SKM-1 (cell line): ENCODE results near the gene HID1.
"Not testable (repeated sequence)": the region's sequence is repeated elsewhere in the genome, so short reads cannot be mapped to it uniquely, and the experiment has no call there.

Experiments used
- DNase-seq: peaks from one replicate; lab custom pipeline; 2025; ENCODE audit not compliant: unreplicated experiment; lab: John Stamatoyannopoulos, UW

The HID1 gene

DNA sequence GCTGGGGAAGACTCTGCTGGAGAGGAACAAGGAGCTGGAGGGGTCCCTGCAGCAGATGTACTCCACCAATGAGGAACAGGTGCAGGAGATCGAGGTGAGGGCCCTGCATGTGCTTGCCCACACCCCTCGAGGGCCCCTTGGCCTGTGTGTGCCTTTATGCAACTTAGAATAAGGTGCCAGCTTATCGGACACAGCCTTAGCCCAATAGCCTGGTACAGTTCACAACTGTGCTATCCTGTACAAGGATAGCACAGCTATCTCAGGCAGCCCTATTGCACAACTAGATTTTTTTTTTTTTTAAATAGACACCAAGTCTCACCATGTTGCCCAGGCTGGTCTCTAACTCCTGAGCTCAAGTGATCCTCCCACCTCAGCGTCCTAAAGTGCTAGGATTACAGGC, 27.0 kb upstream of the HID1 start:
- no peak for DNase-seq

DNA sequence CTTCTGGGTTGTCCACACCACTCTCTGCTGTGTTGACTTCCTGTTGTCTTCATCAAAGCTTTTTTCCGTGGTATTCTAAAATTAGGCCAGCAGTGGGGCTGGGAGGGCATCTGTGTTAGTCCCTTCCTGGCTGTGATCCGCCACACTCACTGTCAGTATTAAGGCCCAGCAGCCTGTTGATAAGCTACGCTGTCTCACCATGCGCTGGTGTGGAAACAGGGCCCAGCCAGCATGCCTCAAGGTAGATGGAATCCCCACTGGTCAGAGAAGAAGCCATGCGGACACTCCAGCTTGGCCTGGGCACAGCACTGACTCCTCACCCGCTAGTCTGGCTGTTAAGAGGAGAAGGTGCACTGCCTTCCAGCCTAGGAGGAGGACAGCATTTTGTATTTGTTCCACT, 26.2 kb upstream of the HID1 start:
- DNase-seq = no peak

DNA sequence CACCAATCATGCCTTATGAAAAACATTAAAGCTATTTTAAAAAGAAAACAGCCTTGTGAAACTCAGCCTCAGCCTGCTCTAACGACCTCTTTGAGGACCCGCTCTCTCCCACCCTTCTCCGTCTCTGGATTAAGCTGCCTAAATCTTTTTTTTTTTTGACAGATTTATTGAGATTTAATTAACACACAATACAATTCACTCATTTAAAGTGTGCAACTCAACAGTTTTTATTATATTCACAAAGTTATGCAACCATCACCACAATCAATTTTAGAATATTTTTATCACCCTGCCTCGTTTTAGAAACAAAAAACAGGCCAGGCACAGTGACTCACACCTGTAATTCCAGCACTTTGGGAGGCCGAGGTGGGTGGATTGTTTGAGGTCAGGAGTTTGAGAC, 23.3 kb upstream of the HID1 start:
- no peak for DNase-seq

DNA sequence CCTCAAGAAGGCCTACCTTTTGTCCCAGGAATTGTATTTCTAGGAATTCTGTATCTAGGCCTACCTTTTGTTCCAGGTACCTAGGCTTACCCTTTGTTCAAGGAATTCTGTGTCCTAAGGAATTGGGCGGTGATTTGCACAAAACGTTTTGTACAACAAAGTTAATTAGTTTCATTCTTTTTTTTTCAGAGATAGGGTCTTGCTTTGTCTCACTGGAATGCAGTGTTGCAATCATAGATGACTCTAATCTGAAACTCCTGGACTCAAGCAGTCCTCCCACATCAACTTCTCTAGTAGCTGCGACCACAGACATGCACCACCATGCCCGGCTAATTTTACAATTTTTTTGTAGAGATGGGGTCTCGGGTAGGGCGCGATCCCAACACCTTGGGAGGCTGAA, 21.9 kb upstream of the HID1 start:
- DNase-seq = no peak

DNA sequence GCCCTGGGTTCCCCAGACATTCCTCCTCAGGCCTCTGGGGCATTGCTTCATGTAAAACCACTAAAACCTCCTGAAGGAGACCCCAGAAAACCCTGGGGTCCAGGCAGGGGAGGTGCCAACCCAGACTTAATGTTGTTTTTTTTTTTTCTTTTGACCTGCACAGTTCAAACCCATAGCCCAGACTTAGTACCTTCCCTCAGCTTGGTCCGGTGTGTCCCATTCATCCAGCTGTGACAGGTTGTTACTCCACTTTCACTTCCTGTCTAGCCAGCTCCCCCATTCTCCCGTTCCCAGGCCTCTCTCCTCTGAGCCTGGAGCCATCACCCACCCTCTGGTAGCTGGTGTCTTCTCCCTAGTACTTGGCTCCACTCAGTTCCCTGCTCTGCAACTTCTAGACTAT, 19.7 kb upstream of the HID1 start:
- DNase-seq = no peak

DNA sequence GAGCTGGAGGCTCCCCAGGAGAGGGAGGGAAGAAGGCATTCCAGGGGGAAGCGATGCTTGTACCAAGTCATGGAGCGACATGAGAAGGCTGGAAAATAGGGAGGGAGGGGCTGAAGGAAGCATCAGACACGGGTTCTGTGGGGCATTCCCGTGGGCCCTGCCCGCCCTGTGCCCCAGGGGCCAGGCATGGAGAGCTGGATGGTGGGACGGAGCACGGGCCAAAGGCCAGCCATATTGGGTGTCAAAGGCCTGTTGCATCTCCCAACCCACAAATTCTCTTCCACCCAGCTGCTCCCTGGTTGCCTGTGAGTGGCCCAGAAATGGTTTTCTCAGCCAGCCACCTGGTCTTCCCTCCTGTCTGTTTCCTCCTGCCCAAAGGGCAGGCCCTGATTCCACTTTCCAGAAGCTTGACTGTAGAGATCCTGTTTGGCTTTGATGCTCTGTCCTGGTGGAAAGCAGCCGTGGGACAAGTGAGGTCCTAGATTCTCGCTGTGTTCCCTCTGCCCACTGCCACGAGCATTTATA, 18.1 kb upstream of the HID1 start:
- DNase-seq = no peak

DNA sequence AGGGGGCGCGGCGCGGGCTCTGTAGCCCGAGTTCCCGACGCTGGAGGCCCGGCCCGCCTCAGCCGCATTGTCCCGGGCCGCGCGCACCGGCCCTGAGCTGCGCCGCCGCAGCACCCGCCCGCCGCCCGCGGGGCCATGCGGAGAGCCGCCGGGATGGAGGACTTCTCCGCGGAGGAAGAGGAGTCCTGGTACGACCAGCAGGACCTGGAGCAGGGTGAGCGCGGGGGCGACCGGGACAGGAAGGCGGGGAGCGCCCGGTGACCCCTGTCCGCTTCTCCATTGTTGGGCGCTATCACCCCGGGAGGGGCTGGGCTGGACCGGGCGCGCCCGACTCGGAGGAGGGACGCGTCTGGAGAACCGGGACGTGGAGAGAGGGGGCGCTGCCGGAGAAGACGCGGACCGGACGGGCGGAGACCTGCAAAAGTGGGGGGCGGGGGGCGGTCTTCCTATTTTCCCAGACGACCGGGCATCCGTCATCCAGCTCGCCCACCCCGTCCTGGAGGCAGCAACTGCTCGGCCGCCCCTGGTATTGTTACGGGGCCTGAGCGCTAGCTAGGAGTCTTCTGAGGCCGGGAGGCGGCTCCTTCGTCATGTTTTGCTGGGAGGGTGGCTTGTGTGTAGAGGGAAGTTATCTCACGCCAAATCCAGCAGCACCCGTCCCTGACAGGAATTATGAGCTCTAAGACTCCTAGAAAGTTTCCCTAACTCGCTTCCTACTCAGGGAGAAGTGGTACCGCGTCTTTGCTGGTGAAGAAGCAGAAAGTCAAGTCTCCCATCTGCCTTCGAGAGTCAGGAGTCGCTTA, 15.6 kb upstream of the HID1 start:
- DNase-seq = no peak

DNA sequence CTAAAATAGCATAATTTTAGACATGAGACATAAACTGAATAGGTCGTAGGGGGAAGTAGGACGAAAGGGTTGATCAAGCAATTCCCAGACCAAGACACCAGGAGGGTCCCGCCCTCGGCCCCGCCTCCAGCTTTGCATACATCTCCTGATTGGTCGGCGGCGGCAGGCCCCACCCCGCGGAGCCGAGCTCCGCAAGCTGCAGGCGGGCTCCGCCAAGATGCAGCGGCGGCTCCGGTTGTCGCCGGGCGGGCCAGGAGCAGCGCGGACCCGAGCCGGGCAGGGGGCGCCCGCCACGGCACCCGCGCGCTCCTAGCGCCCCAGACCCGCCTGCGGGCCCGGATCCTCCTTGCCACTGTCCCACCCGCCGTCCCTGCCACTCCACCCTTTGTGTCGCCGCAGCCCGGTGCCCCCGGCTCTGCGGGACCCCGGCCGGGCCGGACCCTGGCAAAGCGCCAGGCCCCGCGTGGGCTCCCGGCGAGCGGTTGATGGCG, 14.9 kb upstream of the HID1 start, which contains the start of gene CDR2L:
CDR2L (plus strand) TSS at position 215 of the 491 bp plus-strand sequence. CDS start 412 bp downstream, outside the sequence.
- DNase-seq = peak; percentile 84

DNA sequence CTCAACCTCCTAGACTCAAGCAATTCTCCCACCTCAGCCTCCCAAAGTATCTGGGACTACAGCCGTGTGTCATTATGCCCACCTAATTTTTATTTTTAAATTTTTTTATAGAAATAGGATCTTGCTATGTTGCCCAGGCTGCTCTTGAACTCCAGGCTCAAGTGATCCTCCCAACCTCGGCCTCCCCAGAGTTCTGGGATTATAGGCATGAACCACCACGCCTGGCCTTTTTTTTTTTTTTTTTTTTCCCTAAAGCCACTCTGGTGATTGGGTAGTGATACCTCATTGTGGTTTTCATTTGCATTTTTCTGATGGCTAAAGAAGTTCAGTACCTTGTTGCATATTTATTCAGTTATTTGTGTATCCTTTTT, 13.6 kb upstream of the HID1 start:
- no peak for DNase-seq

DNA sequence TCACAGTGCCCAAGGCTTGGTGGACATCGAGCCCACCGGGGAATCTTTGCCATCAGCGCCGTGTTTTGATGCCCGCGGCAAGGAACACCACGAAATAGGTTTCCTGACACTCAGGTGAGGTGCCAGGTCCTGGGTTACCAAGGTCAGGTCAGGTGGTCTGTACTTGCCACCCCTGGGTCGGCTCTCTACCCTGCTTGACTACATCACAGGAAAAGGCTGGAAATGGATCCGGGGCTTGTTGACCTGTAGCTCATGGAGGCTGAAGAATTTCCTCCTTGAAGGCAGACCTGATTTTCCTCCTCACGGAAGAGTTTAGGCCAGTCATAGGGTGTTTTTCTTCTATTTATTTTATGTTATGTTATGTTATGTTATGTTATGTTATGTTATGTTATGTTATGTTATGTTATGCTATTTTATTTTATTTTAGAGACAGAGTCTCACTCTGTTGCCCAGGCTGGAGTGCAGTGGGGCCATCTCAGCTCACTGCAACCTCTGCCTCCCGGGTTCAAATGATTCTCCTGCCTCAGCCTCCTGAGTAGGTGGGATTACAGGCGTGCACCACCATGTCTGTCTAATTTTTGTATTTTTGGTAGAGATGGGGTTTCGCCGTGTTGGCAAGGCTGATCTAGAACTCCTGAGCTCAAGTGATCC, 10.2 kb upstream of the HID1 start:
- DNase-seq = not testable (repeated sequence)

DNA sequence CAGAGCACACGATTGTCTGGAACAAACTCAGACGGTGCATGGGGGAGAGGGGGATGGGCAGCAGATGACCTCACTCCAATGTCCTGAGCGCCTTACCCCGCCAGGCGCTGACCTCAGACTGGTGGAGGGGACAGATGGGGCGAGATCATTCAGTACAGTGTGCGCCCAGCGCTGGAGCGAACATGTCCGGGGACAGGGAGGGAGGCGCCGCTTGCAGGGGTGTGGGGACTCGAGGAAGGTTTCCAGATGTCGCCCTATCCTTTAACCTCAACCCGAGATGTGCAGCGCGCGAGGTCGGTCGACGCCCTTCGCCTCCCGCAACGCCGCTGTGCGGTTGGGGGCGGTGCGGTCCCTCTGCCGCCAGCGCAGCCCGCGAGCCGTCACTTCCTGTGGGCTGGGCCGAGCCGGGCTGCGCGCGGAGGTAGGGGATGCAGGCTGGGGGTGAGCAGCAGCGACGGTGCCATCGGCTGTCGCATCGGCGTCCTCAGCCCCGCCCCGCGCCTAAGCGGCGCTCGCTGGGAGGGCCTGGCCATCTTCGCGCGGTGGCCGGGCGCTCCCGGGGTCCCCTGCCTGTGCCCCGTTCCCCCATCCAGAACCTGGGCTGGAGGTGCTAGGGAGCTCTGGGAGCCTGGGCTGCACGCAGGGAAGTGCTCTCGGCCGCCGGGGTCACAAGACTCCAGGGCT, 9.6 kb upstream of the HID1 start:
- no peak for DNase-seq

DNA sequence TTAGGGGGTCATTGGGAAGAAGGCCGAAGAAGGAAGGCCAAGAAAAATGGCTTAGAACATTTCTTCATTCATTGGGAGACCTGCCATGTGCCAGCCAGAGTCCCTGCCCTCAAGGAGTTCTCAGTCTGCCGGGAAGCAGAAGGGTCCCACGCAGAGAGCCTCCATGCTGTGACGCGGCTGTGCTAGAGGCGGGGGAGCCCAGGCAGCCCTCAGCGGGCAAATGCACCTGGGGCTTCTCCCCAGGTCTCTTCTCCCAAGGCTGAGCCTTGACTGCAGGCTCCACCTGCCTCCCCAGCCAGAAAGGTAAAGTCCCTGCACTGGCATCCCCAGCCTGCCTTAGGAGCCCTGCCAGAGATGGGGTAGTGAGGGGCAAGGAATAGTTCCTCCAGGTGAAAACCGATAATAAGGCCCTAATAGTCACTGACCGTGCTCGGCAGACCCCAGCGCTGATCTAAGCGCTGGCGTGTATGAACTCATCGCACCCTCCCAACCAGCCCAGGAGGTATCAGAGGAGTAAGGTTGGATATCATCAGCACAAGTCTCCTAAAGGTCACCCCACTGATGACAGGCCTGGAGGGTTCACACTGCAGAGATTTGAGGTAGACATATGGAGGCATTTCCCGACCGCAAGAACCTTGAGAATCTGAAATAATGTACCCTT, 8.9 kb upstream of the HID1 start:
- no peak for DNase-seq

DNA sequence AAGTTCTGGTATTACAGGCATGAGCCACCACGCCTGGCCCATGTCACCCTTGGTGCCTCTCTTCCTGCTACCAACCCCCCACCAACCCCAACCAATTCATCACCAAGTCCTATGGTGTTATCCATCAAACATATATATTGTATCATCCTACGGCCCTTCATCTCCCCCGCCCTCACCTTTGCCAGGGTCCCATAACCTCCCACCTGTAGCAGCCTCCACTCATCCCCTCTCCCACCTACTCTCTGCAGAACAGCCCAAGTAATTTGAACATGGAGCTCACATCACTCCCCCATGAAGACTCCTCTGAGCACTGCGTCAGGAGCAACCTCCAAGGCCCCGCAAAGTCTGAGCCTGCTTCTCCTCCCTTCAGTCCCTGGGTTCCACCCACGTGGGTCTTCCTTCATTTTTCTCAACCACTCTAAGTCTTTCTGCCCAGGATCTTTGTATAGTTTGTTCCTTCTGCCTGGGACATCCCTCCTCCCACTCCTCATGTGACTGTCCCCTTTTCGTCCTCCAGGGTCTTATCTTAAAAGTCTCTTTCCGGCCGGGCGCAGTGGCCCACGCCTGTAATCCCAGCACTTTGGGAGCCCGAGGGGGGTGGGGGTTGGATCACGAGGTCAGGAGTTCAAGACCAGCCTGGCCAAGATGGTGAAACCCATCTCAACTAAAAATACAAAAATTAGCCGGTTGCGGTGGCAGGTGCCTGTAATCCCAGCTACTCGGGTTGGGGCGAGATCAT, 7.0 kb upstream of the HID1 start:
- DNase-seq = no peak

DNA sequence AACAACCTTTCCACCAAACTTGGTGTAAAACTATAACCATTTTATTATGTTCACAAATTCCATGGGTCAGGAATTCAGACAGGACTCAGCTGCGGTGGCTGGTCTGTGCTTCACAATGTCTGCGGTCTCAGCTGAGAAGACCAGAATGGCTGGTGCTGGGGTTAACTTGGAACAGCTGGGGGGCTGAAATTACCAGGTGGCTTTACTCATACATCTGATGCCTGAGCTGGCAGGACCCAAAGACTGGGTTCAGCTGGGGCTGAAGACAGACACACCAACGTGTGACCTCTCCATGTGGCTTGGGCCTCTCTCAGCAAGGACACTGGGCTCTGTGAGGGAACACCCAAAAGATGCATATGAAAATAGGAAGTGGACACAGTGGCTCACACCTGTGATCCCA, 5.7 kb upstream of the HID1 start:
- no peak for DNase-seq

DNA sequence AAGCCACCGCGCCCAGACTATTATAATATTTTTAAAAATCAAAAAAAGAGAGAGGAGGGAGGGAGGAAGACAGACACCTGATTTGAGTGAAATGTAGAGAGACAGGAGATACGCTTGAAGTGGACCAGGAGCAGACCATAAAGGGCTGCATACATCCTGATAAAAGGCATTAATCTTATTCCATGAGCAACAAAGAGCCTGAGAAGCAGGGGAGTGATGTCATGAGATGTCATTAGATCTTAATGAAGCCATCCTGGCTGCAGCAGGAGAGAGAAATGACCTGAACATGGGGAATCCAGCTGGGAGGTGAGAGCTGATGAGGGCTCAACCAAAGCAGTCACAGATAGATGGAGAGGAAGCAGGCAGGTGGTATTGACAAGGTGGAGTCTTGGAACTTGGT, 5.2 kb upstream of the HID1 start:
- DNase-seq = no peak

DNA sequence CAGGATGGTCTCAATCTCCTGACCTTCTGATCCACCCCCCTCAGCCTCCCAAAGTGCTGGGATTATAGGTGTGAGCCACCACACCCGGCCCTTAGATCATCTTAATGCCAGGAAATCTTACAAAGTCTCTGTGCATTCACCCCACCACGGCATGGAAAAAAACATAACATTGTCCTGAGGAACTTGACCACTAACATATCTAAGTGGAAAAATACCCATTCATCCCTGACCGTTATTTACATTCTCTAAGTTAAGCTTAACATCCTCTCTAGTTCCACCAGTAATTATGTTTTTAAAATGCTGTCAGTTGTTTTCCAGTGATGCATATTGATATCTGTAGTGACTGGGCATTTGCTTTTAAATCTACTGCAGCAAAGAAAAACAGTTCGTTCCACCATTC, 3.4 kb upstream of the HID1 start:
- no peak for DNase-seq

DNA sequence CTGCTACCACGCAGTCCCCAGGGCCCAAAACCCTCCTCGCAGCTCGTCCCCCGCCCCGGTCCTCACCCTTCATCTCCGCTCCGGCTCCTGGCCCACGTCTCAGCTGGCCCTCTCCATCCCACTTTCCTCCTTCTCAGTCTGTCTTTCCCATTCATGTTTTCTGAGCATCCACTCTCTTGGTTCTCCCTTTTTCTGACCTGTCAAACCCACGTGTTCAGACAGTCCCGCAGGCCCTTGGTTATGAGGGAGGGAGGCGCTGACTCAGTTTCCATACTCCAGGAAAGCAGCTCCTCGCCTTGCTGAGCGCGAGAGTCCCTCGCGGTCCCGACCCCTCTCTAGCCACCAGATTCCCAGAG, 392 bp upstream of the HID1 start:
- DNase-seq = no peak

DNA sequence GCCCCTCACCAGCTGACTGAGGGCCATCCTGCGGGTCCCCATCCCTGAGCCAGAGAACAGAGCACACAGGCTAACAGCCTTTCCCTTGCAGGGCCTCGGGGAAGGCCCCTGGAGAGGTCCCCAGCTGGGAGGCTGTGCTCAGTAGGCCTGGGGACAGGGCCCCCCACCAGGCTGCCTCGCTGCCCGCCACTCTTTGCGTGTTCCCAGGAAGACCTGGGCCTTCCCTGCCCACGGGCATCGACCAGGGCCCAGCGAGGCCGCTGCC, 785 bp downstream of the HID1 start:
- no peak for DNase-seq

DNA sequence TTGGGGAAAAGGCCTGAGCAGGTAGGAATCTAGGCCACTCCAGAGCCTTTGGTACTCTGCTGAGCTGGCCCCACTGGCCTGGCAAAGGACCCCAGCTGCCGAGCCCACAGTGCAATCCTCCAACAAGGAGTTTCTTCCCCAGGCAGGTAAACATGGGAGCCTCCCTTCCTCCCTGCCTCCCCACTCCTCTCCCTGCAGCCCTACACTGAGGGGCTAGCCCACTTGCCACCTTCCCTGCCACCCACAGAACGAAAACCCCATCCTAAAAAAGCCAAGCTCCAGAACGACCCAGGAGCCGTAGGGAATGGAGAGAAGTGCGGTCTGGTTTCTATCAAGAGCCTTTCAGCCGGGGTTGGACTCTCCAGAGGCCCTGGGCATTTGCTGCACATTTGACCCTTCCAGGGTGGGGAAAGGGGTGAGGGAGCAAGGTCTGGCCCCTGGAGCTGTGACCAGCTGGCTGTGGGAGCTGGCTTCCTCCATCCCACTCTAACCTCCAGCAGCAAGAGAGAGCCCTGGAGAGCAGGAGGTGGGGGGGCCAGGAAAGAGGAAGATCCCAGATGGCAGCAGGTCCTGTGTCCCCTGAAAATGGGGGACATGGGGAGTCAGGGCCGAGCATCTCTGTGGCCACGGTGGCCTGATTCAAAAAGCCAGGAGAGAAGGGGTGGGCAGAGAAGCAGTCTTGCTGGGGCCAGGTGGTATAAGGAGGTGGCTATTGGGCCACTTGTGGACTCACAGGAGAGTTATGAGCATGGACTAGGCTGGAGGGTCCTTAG, 1.3 kb downstream of the HID1 start:
- DNase-seq = no peak

DNA sequence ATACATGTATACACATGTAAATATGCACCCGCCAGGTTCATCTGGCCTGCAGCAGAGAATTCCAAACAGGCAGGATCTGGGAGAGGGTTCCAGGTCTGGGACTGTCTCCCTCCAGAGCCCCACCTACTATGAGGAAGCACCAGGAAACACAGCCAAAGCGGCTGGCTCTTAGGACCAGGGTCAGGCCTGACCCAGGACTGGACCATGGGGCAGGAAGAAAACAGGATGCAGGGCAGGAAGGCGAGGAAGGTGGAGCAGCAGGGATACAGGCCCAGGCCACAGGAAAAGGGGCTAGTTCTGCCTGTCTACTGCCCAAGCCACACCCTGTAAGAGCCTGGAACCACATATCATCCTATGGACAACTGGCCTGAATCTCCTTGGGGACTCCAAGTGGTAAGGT, 2.2 kb downstream of the HID1 start:
- DNase-seq = no peak
